ENCODE measurements around the gene TMC1.

The TMC1 gene

GRCh38 chr9:72704688-72705375, 183.4 kb downstream of the TMC1 start:
- Histone ChIP-seq H3K9me3 (ENCODE audit: insufficient read depth, low read length, severe bottlenecking) (no peaks in the 10 kb centered on the region), H3K4me3 (ENCODE audit: low read depth in 1 of 2, low read length in 2 of 2) (no peak overlapping the region), H3K36me3 (ENCODE audit: insufficient read depth, low read length) (no peaks in the 10 kb centered on the region), H3K9ac (ENCODE audit: low read depth, low read length) (no peak overlapping the region), H3K27me3 (ENCODE audit: insufficient read depth, low read length, poor library complexity) (no peaks in the 10 kb centered on the region), H2AFZ (ENCODE audit: low read depth, low read length) (no peak overlapping the region), H3K4me2 (ENCODE audit: insufficient read depth, low read length) (no peak overlapping the region), H3K79me2 (ENCODE audit: insufficient read depth, low read length) (no peaks in the 10 kb centered on the region), H3K4me1 (ENCODE audit: insufficient read depth, low read length) (no peaks in the 10 kb centered on the region), H3K27ac (ENCODE audit: low read length) (no peak overlapping the region), H4K20me1 (ENCODE audit: insufficient read depth, low read length) (no peaks in the 10 kb centered on the region)
- ATAC-seq (ENCODE audit: insufficient read depth, low read depth) (no peak), DNase-seq (no peak)
- no peak for TF ChIP-seq EZH2 (IDR thresholded peaks at IDR 0.05; ENCODE audit: borderline replicate concordance, low read depth, low read length, severe bottlenecking)
- TF ChIP-seq CTCF (IDR thresholded peaks at IDR 0.05; ENCODE audit: borderline replicate concordance, extremely low read depth, low read length, poor library complexity, severe bottlenecking) = no peak

- DNase-seq (peak; percentile 7), ATAC-seq (ENCODE audit: insufficient read depth, low read depth) (no peak)
- Histone ChIP-seq H3K27ac (ENCODE audit: low read length) (no peak overlapping the region), H3K4me1 (ENCODE audit: insufficient read depth, low read length) (no peaks in the 10 kb centered on the region), H3K36me3 (ENCODE audit: insufficient read depth, low read length) (no peaks in the 10 kb centered on the region), H3K9me3 (ENCODE audit: insufficient read depth, low read length, severe bottlenecking) (no peaks in the 10 kb centered on the region), H3K79me2 (ENCODE audit: insufficient read depth, low read length) (no peaks in the 10 kb centered on the region), H2AFZ (ENCODE audit: low read depth, low read length) (no peak overlapping the region), H3K9ac (ENCODE audit: low read depth, low read length) (no peak overlapping the region), H3K4me2 (ENCODE audit: insufficient read depth, low read length) (no peak overlapping the region), H4K20me1 (ENCODE audit: insufficient read depth, low read length) (no peaks in the 10 kb centered on the region), H3K27me3 (ENCODE audit: insufficient read depth, low read length, poor library complexity) (no peaks in the 10 kb centered on the region), H3K4me3 (ENCODE audit: low read depth in 1 of 2, low read length in 2 of 2) (no peak overlapping the region)
- TF ChIP-seq EZH2 (IDR thresholded peaks at IDR 0.05; ENCODE audit: borderline replicate concordance, low read depth, low read length, severe bottlenecking) (no peak), CTCF (IDR thresholded peaks at IDR 0.05; ENCODE audit: borderline replicate concordance, extremely low read depth, low read length, poor library complexity, severe bottlenecking) (peak; percentile 34)
Observed at GRCh38 chr9:72718503-72718902, 197.1 kb downstream of the TMC1 start.

- H3K4me1 ChIP-seq (ENCODE audit: insufficient read depth, low read length) = no peaks in the 10 kb centered on the region
- no peaks in the 10 kb centered on the region for H3K9me3 ChIP-seq (ENCODE audit: insufficient read depth, low read length, severe bottlenecking)
- H3K27ac ChIP-seq (ENCODE audit: low read length) = no peak overlapping the region
- no peak for ATAC-seq (ENCODE audit: insufficient read depth, low read depth)
- TF ChIP-seq CTCF (IDR thresholded peaks at IDR 0.05; ENCODE audit: borderline replicate concordance, extremely low read depth, low read length, poor library complexity, severe bottlenecking) (no peak), EZH2 (IDR thresholded peaks at IDR 0.05; ENCODE audit: borderline replicate concordance, low read depth, low read length, severe bottlenecking) (no peak)
- H3K27me3 ChIP-seq (ENCODE audit: insufficient read depth, low read length, poor library complexity) = no peaks in the 10 kb centered on the region
- no peak overlapping the region for H2AFZ ChIP-seq (ENCODE audit: low read depth, low read length)
- H3K36me3 ChIP-seq (ENCODE audit: insufficient read depth, low read length) = no peaks in the 10 kb centered on the region
- no peak overlapping the region for H3K9ac ChIP-seq (ENCODE audit: low read depth, low read length)
- no peaks in the 10 kb centered on the region for H3K79me2 ChIP-seq (ENCODE audit: insufficient read depth, low read length)
- no peaks in the 10 kb centered on the region for H4K20me1 ChIP-seq (ENCODE audit: insufficient read depth, low read length)
- no peak overlapping the region for H3K4me3 ChIP-seq (ENCODE audit: low read depth in 1 of 2, low read length in 2 of 2)
- DNase-seq = no peak
- H3K4me2 ChIP-seq (ENCODE audit: insufficient read depth, low read length) = no peak overlapping the region
Observed at GRCh38 chr9:72721067-72721466, 199.7 kb downstream of the TMC1 start.
